Measurements from ENCODE around the gene CSK. TPM values are rescaled to one million over a fixed set of nuclear protein-coding genes. Genes with fewer than 3 reads are reported as not detected.

Gene CSK
- total RNA-seq, 1 donor from 2014 or later: 13.6 TPM

DNA sequence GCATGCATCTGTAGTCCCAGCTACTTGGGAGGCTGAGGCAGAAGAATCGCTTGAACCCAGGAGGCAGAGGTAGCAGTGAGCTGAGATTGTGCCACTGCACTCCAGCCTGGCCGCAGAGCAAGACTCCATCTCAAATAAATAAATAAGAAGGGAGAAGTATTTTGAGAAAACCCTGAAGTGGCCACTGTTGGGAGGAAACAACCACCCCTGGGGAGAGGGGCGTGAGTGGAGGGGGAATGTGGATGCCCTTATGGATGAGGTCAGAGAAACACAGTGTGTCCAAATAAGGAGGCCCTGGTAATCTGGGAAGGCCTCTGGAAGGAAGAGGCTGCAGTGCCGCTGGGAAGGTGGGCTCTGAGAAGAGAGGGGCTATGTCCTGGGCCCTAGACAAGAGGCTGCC is 40.4 kb downstream of the CSK start:
- Histone ChIP-seq H3K27ac (ENCODE audit: low read depth, low read length) (no peak overlapping the region), H3K27me3 (ENCODE audit: control insufficient read depth in 3 of 3, insufficient read depth in 3 of 3, low read length in 3 of 3) (peaks cover 11 to 17% (median 15%) of the 10 kb centered on the region in 3 donors)

DNA sequence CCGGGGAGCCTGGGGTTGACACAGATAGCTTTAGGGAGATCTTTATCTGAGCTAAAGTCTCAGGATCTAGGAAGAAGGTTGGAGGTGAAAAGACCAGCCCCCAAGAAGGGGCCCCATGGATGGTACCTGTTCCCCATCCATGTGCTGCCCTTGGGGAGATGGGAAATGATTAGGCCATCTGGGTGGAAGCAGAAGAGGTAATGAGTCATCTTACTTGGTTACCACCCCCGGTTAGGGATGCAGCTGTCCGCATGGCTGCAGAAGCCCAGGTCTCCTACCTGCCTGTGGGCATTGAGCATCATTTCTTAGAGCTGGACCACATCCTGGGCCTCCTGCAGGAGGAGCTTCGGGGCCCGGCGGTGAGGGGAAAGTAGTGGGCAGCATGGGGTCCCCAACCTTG is 41.4 kb downstream of the CSK start:
- Histone ChIP-seq H3K4me3 (ENCODE audit: low read length in 3 of 3) (no peak overlapping the region), H3K9me3 (ENCODE audit: control insufficient read depth in 3 of 3, low read length in 3 of 3) (no peaks in the 10 kb centered on the region), H3K9ac (ENCODE audit: low read depth in 1 of 3, low read length in 3 of 3) (no peak overlapping the region), H3K27ac (ENCODE audit: low read depth, low read length) (no peak overlapping the region), H3K27me3 (ENCODE audit: control insufficient read depth in 3 of 3, insufficient read depth in 3 of 3, low read length in 3 of 3) (peaks cover 22 to 26% (median 23%) of the 10 kb centered on the region in 3 donors), H3K36me3 (ENCODE audit: control insufficient read depth in 3 of 3, insufficient read depth in 3 of 3, low read length in 3 of 3) (no peaks in the 10 kb centered on the region), H3K4me1 (ENCODE audit: control insufficient read depth in 3 of 3, insufficient read depth in 3 of 3, low read length in 3 of 3) (peaks cover 0 to 3% (median 0%) of the 10 kb centered on the region in 3 donors)

More for the DNA sequence above, 40.4 kb downstream of the CSK start:
- H3K4me1 ChIP-seq (ENCODE audit: control insufficient read depth in 3 of 3, insufficient read depth in 3 of 3, low read length in 3 of 3): peaks cover 3 to 12% (median 4%) of the 10 kb centered on the region in 3 donors
- no peaks in the 10 kb centered on the region for H3K36me3 ChIP-seq (ENCODE audit: control insufficient read depth in 3 of 3, insufficient read depth in 3 of 3, low read length in 3 of 3)
- no peaks in the 10 kb centered on the region for H3K9me3 ChIP-seq (ENCODE audit: control insufficient read depth in 3 of 3, low read length in 3 of 3)
- H3K4me3 ChIP-seq (ENCODE audit: low read length in 3 of 3): no peak overlapping the region
- H3K9ac ChIP-seq (ENCODE audit: low read depth in 1 of 3, low read length in 3 of 3): no peak overlapping the region

DNA sequence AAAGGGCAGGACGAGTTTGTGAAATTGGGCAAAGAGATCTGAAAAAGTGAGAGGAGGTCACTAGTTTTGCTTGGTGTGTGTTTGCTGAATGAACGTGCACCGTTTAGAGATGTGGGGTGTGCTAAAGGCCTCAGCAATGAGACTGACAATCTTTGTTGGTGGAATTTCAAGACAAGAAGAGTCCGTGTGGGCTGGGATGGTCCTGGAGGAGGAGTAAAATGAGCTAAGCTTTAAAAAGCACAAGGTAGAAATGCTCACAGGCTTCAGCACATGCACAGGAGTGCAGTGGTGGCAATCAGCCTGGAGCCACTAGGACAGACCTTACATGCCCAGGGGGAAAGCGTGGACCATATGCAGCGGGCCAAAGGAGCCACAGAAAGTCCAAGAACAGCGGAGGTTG is 43.1 kb downstream of the CSK start:
- H3K27me3 ChIP-seq (ENCODE audit: control insufficient read depth in 3 of 3, insufficient read depth in 3 of 3, low read length in 3 of 3): peaks cover 23 to 27% (median 26%) of the 10 kb centered on the region in 3 donors
- H3K36me3 ChIP-seq (ENCODE audit: control insufficient read depth in 3 of 3, insufficient read depth in 3 of 3, low read length in 3 of 3): no peaks in the 10 kb centered on the region
- no peaks in the 10 kb centered on the region for H3K9me3 ChIP-seq (ENCODE audit: control insufficient read depth in 3 of 3, low read length in 3 of 3)
- H3K27ac ChIP-seq (ENCODE audit: low read depth, low read length): no peak overlapping the region
- no peak overlapping the region for H3K4me3 ChIP-seq (ENCODE audit: low read length in 3 of 3)
- no peak overlapping the region for H3K9ac ChIP-seq (ENCODE audit: low read depth in 1 of 3, low read length in 3 of 3)
- no peaks in the 10 kb centered on the region for H3K4me1 ChIP-seq (ENCODE audit: control insufficient read depth in 3 of 3, insufficient read depth in 3 of 3, low read length in 3 of 3)

DNA sequence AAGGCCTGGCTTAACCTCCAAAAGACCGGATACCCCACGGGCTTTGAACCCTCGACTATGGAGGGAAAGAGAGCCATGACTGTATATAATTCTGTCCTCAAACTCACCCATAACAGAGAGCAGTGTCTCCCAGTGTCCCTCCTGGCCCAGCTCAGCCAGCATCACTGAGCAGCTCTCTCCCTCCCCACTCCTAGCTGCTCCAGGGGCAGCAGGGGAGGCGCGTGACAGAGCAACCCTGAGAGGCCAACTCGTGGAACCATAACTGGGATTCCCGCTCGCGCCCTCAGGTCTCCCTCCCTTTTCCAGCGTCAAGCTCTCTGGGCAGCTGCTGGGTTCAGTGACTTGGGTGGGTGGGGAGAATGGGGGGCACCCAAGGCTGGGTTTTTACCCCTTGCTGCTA is 44.0 kb downstream of the CSK start:
- H3K9ac ChIP-seq (ENCODE audit: low read depth in 1 of 3, low read length in 3 of 3): no peak overlapping the region
- no peak overlapping the region for H3K4me3 ChIP-seq (ENCODE audit: low read length in 3 of 3)
- H3K9me3 ChIP-seq (ENCODE audit: control insufficient read depth in 3 of 3, low read length in 3 of 3): no peaks in the 10 kb centered on the region
- peaks cover 0 to 6% (median 6%) of the 10 kb centered on the region in 3 donors for H3K4me1 ChIP-seq (ENCODE audit: control insufficient read depth in 3 of 3, insufficient read depth in 3 of 3, low read length in 3 of 3)
- peaks cover 23 to 27% (median 26%) of the 10 kb centered on the region in 3 donors for H3K27me3 ChIP-seq (ENCODE audit: control insufficient read depth in 3 of 3, insufficient read depth in 3 of 3, low read length in 3 of 3)
- H3K36me3 ChIP-seq (ENCODE audit: control insufficient read depth in 3 of 3, insufficient read depth in 3 of 3, low read length in 3 of 3): no peaks in the 10 kb centered on the region
- no peak overlapping the region for H3K27ac ChIP-seq (ENCODE audit: low read depth, low read length)

DNA sequence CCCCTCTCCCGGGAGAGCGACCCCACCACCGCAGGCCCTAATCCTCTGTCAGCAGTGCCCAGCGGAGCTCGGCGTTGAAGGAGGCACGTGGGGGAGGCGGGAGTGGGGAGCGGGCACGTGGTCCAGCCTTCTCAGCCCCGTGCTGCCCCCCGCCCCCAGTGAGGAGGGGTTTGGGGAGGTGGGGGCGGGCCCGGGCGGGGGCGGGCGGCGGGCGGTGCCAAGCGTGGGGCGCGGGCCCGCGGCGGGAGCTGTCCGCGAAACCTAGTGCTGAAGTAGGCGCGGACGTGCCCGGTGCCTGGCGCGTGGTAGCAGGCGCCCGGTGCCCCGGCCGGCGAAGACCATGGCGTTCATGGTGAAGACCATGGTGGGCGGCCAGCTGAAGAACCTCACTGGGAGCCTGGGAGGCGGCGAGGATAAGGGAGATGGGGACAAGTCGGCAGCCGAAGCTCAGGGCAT is 44.5 kb downstream of the CSK start, which contains the start of gene CPLX3:
TSS of gene CPLX3 (plus strand) at position 264 of the 456 bp plus-strand sequence. CDS start at position 341, 77 bp downstream.
- Histone ChIP-seq H3K27me3 (ENCODE audit: control insufficient read depth in 3 of 3, insufficient read depth in 3 of 3, low read length in 3 of 3) (peaks cover 23 to 27% (median 26%) of the 10 kb centered on the region in 3 donors), H3K9ac (ENCODE audit: low read depth in 1 of 3, low read length in 3 of 3) (no peak within 1 kb of the TSS), H3K9me3 (ENCODE audit: control insufficient read depth in 3 of 3, low read length in 3 of 3) (no peaks in the 10 kb centered on the region), H3K4me1 (ENCODE audit: control insufficient read depth in 3 of 3, insufficient read depth in 3 of 3, low read length in 3 of 3) (peaks cover 0 to 12% (median 11%) of the 10 kb centered on the region in 3 donors), H3K27ac (ENCODE audit: low read depth, low read length) (no peak within 1 kb of the TSS), H3K36me3 (ENCODE audit: control insufficient read depth in 3 of 3, insufficient read depth in 3 of 3, low read length in 3 of 3) (no peaks in the 10 kb centered on the region), H3K4me3 (ENCODE audit: low read length in 3 of 3) (no peak within 1 kb of the TSS)

DNA sequence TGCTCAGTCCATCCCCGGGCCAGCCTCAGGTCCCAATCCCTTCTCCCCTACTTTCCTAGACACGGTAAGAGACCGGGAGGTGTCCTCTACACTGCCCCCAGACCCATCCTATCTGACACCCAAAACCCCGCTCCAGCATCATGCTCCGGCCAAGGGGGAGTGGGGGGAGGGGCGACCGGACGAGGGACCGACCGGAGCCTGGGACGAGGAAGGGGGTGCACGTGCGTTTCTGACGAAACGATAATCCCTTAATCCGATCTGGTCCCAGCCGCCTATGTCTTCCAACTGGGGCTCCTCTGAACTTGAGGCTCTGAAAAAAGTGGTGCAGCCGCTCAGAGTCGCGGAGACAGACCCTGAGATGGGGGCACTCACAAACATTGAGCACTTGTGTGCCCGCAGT is 45.0 kb downstream of the CSK start:
- H3K27ac ChIP-seq (ENCODE audit: low read depth, low read length): no peak overlapping the region
- no peak overlapping the region for H3K9ac ChIP-seq (ENCODE audit: low read depth in 1 of 3, low read length in 3 of 3)
- peaks cover 23 to 27% (median 26%) of the 10 kb centered on the region in 3 donors for H3K27me3 ChIP-seq (ENCODE audit: control insufficient read depth in 3 of 3, insufficient read depth in 3 of 3, low read length in 3 of 3)

DNA sequence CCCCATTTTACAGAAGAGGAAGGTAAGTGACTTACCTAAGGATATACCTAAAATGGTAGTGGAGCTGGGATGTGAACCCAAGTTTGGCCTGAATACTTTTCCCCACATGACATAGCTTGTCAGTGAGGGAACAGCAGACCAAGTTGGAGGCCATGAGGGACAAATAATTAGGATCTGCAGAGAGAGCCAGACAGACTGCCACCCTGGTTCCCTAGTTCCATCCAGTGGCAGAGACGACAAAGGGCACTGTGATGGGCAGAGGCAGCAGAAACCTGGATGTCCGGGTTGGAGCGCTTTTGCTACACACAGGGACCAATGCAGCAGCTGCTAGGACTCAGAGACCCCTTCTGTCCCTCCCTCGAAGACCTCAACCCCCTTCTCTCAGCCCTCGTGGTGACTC is 45.7 kb downstream of the CSK start:
- peaks cover 23 to 27% (median 26%) of the 10 kb centered on the region in 3 donors for H3K27me3 ChIP-seq (ENCODE audit: control insufficient read depth in 3 of 3, insufficient read depth in 3 of 3, low read length in 3 of 3)
- no peak overlapping the region for H3K9ac ChIP-seq (ENCODE audit: low read depth in 1 of 3, low read length in 3 of 3)
- no peak overlapping the region for H3K27ac ChIP-seq (ENCODE audit: low read depth, low read length)
- peaks cover 5 to 24% (median 22%) of the 10 kb centered on the region in 3 donors for H3K4me1 ChIP-seq (ENCODE audit: control insufficient read depth in 3 of 3, insufficient read depth in 3 of 3, low read length in 3 of 3)
- H3K4me3 ChIP-seq (ENCODE audit: low read length in 3 of 3): no peak overlapping the region
- no peaks in the 10 kb centered on the region for H3K36me3 ChIP-seq (ENCODE audit: control insufficient read depth in 3 of 3, insufficient read depth in 3 of 3, low read length in 3 of 3)
- H3K9me3 ChIP-seq (ENCODE audit: control insufficient read depth in 3 of 3, low read length in 3 of 3): no peaks in the 10 kb centered on the region

More for the DNA sequence above, 45.0 kb downstream of the CSK start:
- no peaks in the 10 kb centered on the region for H3K36me3 ChIP-seq (ENCODE audit: control insufficient read depth in 3 of 3, insufficient read depth in 3 of 3, low read length in 3 of 3)
- no peaks in the 10 kb centered on the region for H3K9me3 ChIP-seq (ENCODE audit: control insufficient read depth in 3 of 3, low read length in 3 of 3)
- H3K4me3 ChIP-seq (ENCODE audit: low read length in 3 of 3): no peak overlapping the region
- peaks cover 2 to 17% (median 15%) of the 10 kb centered on the region in 3 donors for H3K4me1 ChIP-seq (ENCODE audit: control insufficient read depth in 3 of 3, insufficient read depth in 3 of 3, low read length in 3 of 3)

DNA sequence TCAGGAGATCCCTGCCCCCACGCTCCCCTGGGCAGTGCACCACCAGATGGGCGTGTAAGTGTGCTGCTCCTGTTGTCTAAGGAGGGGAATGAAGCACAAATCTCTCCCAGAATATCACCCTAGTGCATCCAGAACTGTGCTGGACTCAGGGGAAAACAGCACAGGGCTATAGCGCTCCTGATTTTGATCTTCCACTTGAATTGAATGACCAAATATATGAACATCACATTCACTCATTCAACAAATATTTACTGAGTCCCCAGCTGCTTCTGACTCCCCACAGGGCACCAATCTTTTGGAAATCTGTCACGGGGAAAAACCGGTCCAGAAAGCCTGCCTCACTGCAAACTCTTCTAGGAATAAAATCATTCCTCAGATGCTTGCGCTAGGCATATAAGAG is 47.0 kb downstream of the CSK start:
- Histone ChIP-seq H3K4me1 (ENCODE audit: control insufficient read depth in 3 of 3, insufficient read depth in 3 of 3, low read length in 3 of 3) (peaks cover 5 to 31% (median 29%) of the 10 kb centered on the region in 3 donors), H3K27me3 (ENCODE audit: control insufficient read depth in 3 of 3, insufficient read depth in 3 of 3, low read length in 3 of 3) (peaks cover 23 to 26% (median 26%) of the 10 kb centered on the region in 3 donors), H3K9ac (ENCODE audit: low read depth in 1 of 3, low read length in 3 of 3) (no peak overlapping the region), H3K36me3 (ENCODE audit: control insufficient read depth in 3 of 3, insufficient read depth in 3 of 3, low read length in 3 of 3) (no peaks in the 10 kb centered on the region), H3K4me3 (ENCODE audit: low read length in 3 of 3) (no peak overlapping the region), H3K9me3 (ENCODE audit: control insufficient read depth in 3 of 3, low read length in 3 of 3) (no peaks in the 10 kb centered on the region), H3K27ac (ENCODE audit: low read depth, low read length) (no peak overlapping the region)

DNA sequence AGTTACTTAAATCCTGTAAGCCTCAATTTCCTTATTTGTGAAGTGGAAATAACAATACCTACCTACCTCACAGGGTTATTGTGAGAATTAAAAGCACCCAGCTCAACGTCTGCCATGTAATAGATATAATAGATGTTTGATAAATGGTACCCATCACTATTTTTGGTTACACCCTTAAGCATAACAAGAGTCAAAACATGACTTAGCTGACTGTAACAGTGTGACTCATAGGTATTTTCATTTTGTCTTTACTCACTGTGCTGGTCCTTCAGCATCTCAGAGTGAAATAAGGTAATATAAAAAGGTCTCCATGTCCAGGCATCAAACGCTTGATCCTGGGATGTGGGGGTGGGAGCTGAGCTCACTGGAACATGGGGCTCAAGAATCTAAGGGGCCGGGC is 47.6 kb downstream of the CSK start:
- H3K36me3 ChIP-seq (ENCODE audit: control insufficient read depth in 3 of 3, insufficient read depth in 3 of 3, low read length in 3 of 3): no peaks in the 10 kb centered on the region
- H3K27ac ChIP-seq (ENCODE audit: low read depth, low read length): no peak overlapping the region
- H3K27me3 ChIP-seq (ENCODE audit: control insufficient read depth in 3 of 3, insufficient read depth in 3 of 3, low read length in 3 of 3): peaks cover 20 to 26% (median 23%) of the 10 kb centered on the region in 3 donors
- no peaks in the 10 kb centered on the region for H3K9me3 ChIP-seq (ENCODE audit: control insufficient read depth in 3 of 3, low read length in 3 of 3)
- H3K9ac ChIP-seq (ENCODE audit: low read depth in 1 of 3, low read length in 3 of 3): no peak overlapping the region
- H3K4me3 ChIP-seq (ENCODE audit: low read length in 3 of 3): no peak overlapping the region
- peaks cover 5 to 31% (median 29%) of the 10 kb centered on the region in 3 donors for H3K4me1 ChIP-seq (ENCODE audit: control insufficient read depth in 3 of 3, insufficient read depth in 3 of 3, low read length in 3 of 3)

DNA sequence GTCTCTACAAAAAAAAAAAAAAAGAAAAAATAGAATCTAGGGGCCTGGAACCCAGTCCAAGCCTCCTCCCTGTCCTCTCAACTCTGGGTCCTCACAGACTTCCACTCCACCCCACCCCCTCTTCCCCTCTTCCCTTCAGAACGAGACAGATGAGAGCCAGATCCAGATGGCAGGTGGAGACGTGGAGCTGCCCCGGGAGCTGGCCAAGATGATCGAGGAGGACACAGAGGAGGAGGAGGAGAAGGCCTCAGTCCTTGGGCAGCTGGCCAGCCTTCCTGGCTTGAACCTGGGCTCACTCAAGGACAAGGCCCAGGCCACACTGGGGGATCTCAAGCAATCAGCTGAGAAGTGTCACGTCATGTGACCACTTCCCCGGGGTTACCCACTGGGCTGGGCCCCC is 48.1 kb downstream of the CSK start:
- H3K4me3 ChIP-seq (ENCODE audit: low read length in 3 of 3): no peak overlapping the region
- H3K9me3 ChIP-seq (ENCODE audit: control insufficient read depth in 3 of 3, low read length in 3 of 3): no peaks in the 10 kb centered on the region
- H3K27me3 ChIP-seq (ENCODE audit: control insufficient read depth in 3 of 3, insufficient read depth in 3 of 3, low read length in 3 of 3): peaks cover 17 to 26% (median 23%) of the 10 kb centered on the region in 3 donors
- H3K9ac ChIP-seq (ENCODE audit: low read depth in 1 of 3, low read length in 3 of 3): no peak overlapping the region
- peaks cover 5 to 31% (median 30%) of the 10 kb centered on the region in 3 donors for H3K4me1 ChIP-seq (ENCODE audit: control insufficient read depth in 3 of 3, insufficient read depth in 3 of 3, low read length in 3 of 3)
- no peak overlapping the region for H3K27ac ChIP-seq (ENCODE audit: low read depth, low read length)
- no peaks in the 10 kb centered on the region for H3K36me3 ChIP-seq (ENCODE audit: control insufficient read depth in 3 of 3, insufficient read depth in 3 of 3, low read length in 3 of 3)
